Activated T-helper 9 cell treated with anti-CD3 and anti-CD28 coated beads, Interleukin-2, amount 50 U/mL, for 16 hours (primary cell): Measurements from ENCODE around the gene PRAME.
"Not testable (repeated sequence)": the region's sequence is repeated elsewhere in the genome, so short reads cannot be mapped to it uniquely, and the experiment has no call there.

Source experiments
- DNase-seq: peaks from one replicate; pipeline ENCODE4 v3.0.0-alpha.2; 2020; ENCODE audit warnings: low read depth

The PRAME gene

DNA sequence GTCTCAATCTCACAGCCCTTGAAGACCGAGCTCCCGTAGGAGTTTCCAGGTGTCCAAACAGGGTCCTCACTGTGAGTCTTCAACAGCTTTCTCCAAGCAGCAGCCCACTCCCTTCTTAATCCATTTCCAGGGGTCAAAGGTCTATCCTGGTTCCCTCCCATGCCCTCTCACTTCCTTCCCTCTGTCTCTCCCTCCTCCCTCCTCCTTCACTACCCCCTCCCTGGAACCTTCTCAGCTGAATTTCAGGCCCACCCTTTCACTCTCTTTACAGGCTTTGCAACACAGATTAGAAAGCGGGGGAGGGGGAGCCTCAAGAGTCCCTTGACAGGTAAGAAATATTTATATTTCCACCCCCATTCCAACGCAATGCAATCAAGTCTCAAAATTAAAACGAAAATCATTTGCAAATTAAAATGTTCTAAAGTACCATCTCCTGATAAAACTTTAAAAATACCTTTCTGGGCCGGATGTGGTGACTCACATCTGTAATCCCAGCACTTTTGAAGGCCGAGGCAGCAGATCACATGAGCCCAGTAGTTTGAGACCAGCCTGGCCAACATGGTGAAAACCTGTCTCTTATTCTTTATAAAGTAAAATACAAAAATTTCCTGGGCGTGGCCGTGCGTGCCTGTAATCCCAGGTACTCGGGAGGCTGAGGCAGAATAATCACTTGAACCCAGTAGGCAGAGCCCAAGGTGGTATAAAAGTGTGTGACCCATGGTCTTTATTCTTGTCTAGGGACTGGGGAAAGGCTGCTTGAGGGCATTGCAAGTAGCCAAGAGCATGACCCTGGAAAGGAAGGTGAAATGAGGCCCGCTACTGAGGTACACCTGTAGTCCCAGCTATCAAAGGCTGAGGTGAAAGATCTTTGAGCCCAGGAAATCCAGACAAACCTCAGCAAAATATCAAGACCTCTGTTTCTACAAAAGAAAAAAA, 38.1 kb downstream of the PRAME start:
- DNase-seq = no peak

DNA sequence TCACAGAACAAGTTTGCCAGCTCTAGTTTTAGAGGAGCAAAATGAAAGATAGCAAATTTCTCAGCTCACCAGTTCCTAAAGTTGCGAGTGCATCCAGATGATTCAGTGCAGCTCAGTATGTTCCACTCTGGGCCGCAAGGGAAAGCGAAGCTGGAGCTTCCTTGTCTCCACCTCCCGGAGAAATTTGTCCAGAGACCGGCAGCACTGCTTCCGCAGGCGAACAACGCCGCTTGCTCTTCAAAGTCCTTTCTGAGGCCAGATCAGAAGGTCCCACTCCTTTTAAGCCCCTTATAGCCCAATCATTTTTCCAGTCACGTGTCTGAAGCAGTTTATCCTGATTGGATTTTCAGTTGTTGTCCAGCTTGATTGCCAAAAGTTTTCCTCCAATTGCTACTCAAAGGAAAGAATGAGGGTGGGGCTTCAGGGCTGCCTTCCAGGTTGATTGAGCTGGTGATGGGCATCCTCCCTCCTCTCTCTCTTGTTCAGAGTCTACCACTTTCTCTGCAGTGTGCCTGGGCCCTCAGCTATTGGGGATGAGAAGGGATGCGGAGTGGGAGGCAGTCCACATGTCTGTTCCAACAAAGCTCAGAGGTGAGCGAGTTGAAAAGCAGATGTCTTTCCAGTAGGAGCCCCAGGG, 38.9 kb downstream of the PRAME start, which contains the start of gene ZNF280A:
Gene ZNF280A, minus strand, starts transcription at position 251 of the 637 bp plus-strand sequence. CDS start 4,640 bp downstream, outside the sequence.
- no peak for DNase-seq

DNA sequence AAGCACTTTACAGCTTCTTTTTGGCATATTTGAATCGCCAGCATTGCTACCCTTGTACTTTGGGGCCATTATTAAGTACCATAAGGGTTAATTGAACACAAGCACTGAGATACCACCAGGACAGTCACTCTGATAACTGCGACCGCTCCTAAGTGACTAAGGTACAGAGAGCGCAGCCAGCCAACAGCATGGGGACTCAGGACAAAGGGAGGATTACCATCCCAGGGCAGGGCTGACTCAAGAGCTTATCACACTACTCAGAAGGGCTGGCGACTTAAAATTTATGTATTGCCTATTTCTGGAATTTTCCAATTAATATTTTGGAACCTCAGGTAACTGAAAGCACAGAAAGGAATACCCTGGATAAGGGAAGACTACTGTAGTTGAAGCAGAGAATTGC, 39.5 kb downstream of the PRAME start:
- no peak for DNase-seq

DNA sequence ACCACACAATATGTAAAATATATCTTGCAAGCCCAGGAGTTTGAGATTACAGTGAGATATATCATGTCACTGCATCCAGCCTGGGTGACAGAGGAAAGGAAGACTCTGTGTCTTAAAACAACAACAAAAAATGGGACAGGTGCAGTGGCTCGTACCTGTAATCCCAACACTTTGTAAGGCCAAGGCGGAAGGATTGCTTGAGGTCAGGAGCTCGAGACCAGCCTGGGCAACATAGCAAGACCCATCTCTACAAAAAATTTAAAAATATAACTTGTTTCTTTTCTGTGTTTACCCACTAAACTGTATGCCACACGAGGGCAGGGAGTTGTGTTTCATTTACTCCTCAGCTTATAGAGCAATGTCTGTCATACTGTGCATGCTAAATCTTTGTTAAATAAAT, 42.1 kb downstream of the PRAME start:
- no peak for DNase-seq

DNA sequence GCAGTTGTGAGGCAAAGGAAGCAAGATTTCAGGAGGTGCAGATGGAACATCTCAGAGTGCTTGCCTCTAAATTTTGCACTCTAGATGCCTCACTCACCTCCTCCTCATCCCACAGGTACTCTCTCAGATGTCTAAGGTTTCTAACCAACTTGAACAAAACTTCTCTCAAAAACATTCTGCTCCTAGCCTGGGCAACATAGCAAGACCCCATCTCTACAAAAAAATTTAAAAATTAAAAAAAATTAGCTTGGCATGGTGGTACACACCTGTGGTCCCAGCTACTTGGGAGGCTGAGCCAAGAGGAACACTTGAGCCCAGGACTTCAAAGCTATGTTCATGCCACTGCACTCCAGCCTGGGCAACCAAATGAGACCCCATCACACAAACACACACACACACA, 43.2 kb downstream of the PRAME start:
- no peak for DNase-seq

DNA sequence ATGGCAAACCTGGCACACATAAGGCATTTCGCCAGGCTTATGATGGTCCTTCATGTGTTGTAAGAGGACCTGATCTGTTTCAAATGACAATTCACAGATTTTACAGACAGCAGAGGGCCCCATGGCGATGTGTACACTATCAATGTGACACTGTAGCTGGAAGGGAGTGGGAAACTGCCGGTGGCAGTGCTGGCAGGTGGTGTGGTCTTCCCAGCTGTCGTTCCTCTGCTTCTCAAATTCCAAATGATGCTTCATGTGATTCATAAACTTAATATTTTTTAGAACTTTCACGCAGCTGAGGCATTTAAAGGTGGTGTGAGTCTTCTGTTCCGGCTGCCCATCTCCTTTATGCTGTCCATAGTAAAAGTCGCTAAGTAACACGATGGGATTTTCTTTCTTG, 44.6 kb downstream of the PRAME start:
- not testable (repeated sequence) for DNase-seq

DNA sequence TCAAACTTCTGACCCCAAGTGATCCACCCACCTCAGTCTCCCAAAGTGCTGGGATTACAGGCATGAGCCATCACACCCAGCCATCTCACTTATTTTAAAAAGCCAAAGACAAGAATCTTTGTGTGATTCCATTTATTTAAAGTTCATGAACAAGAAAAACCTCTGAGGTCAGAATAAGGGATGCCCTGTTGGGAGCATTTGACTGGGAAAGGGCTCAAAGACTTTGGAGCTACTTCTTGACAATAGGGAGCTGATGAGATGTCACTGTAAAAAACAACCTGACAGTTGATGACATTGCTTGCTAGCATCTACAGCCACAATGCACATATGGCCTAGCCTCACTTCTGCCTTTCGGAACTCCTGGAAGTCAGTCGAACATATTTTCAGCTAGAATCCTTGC, 45.4 kb downstream of the PRAME start:
- DNase-seq = no peak

DNA sequence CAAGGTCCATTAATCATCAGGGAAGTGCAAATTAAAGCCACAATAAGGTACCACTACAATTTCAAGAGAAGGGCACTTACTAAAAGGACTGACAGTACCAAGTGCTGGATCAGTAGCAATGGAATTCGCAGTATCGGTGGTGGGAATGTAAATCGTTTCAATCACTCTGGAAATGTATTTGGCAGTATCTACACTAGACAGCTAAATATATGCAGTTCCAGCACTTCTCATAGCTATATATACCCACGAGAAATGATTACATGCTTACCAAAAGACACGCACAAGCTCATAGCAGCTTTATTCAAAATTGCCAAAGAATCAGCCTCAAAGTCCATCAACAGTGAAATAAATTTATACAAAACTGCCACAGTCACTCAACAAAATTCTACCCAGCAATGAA, 46.1 kb downstream of the PRAME start:
- no peak for DNase-seq

- not testable (repeated sequence) for DNase-seq
Observed at GRCh38 chr22:22510833-22511232, 48.2 kb downstream of the PRAME start.

- not testable (repeated sequence) for DNase-seq
Observed at GRCh38 chr22:22509912-22510311, 49.2 kb downstream of the PRAME start.

- DNase-seq = peak; percentile 72
Observed at GRCh38 chr22:22508274-22509176, 50.5 kb downstream of the PRAME start, which contains the start of gene ZNF280B. TSS of gene ZNF280B (minus strand) at chr22:22508742. CDS start at chr22:22489398, 19,344 bp downstream.

DNA sequence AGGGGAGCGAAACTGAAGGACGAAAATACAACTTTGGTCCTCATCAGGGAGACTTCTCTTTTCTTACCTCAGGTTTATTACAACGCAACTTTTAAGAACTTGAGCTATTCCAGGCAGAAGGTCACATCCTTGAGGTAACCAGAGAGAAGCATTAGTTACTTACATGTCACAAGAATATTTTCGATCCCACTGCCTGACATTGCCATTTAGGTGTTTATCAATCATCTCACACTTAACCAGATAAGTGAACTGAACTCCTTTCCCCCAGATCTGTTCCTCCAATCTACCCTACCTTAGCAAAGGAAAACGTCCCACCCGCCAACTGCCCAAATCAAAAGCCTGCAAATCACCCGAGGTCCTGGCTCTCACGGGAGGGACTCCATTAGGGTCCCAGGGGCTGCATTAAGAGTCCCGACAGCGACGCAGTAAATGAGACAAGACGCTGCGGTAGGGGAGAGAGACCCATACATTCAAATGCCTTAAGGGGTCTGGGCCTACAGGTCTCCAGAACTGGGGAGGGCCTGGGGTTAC, 51.3 kb downstream of the PRAME start:
- no peak for DNase-seq

DNA sequence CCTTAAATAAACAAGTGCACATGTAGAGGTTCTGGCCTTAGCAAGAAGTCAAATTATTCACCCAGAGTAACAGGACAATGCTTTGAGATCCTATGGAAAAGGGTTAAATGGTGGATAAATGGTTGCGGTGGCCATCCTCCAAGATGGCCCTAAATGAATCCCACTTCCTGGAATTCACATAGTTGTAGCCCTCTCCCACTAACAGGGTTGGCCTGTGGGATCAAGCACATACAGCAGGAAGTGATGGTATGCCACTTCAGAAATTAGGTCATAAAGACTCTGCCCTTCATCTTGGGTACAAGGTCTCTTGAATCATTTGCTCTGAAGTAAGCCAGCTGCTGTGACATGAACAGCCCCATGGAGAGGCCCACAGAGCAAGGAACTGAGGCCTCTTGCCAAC, 52.3 kb downstream of the PRAME start:
- no peak for DNase-seq

- DNase-seq = no peak
Observed at GRCh38 chr22:22498267-22498666, 60.8 kb downstream of the PRAME start.
